GM18520 (cell line): ENCODE data around the gene GNB3.
A peak's percentile ranks its signal among the peaks of the same experiment; 100 is the strongest.

ENCODE experiments used
- ATAC-seq: cut with Tn5 transposase; IDR thresholded peaks from one replicate; pipeline ENCODE4 v1.9.1; 2021; ENCODE audit not compliant: unreplicated experiment

The GNB3 gene

GRCh38 chr12:6836851-6837250 lies 3.9 kb upstream of the GNB3 start:
- ATAC-seq = no peak

- no peak for ATAC-seq
Observed at GRCh38 chr12:6837370-6838060, 3.2 kb upstream of the GNB3 start.

DNA sequence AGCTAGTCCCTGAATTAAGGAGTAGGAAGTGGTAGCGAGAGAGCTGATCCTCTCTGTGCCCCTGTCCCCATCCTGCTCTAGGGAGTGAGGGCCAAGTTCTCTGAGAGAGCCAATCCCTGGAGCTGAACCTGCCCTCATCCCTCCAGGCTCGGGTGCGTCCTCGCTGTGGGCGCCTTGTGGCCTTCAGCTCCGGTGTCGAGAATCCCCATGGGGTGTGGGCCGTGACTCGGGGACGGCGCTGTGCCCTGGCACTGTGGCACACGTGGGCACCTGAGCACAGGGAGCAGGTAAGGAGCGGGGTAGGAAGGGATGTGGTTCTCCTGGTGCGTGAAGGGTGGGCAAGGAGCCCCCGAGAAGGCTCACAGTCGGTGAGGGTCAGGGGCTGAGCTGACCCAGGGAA lies 1.9 kb upstream of the GNB3 start:
- no peak for ATAC-seq

DNA sequence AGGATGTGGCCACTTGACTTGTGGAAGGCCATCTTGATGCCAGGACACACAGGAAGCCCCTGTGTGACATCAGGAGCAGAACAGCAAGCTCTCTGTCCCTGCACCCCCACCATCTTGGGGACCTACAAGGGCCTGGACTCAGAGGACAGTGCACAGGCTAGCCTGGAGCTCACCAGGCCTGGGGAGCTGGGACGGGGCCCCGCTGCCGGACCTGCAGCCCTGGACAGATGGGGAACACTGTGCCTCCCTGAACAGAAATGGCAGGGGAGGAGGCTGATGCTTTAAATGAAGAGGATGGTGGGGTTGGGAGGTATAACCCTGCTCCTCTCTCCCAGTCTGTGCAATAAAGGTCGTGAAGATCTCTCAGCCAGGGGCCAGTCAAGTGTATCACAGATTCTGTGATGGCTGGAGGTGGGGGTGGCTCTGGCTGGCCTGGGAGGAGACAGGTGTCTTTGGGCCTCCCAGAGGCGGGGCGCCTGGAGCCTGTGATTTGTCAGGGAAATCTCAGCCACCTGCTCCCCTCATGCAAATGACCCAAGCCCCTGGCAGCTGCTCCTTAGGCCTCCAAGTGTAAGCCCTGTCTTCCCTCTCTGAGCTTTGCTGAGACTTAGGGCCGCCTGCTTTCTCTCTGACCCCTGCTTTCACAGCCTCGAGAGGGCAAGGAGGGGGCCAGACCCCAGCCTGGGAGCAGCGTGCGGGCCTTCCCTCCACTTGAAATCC lies 1.1 kb upstream of the GNB3 start:
- ATAC-seq = peak; percentile 47

DNA sequence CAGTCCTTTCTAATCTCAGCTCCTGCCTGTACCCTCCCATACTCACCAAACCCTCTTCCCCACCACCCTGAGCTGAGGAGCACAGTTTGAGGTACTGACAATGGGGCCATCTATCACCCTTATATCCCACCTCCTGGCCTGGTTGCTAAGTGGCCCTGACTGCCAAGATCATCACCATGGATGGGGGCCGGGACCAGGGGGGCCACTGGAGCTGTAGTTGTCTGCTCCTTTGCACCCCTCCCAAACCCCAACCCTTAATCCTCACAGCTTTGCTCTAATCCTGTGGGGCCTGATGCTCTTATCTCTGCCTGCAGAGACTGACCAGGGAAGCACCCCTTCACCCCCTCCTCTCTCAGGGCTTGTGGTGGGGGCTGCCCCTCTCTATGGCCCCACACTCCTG lies 395 bp upstream of the GNB3 start:
- ATAC-seq = no peak

- no peak for ATAC-seq
Observed at GRCh38 chr12:6842075-6842474, 1.4 kb downstream of the GNB3 start.

- no peak for ATAC-seq
Observed at GRCh38 chr12:6843118-6843902, 2.6 kb downstream of the GNB3 start.

DNA sequence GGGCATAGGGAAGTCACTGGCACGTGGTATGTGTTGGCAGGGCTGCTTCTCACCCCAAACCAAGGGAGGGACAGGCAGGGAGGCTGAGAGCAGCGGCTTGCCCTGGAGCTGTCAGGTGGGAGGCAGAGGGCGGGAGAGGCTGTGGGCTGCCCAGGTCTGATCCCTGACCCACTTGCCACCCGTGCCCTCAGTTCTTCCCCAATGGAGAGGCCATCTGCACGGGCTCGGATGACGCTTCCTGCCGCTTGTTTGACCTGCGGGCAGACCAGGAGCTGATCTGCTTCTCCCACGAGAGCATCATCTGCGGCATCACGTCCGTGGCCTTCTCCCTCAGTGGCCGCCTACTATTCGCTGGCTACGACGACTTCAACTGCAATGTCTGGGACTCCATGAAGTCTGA lies 4.7 kb downstream of the GNB3 start:
- ATAC-seq = no peak

GRCh38 chr12:6846316-6846869 lies 5.7 kb downstream of the GNB3 start:
- no peak for ATAC-seq

DNA sequence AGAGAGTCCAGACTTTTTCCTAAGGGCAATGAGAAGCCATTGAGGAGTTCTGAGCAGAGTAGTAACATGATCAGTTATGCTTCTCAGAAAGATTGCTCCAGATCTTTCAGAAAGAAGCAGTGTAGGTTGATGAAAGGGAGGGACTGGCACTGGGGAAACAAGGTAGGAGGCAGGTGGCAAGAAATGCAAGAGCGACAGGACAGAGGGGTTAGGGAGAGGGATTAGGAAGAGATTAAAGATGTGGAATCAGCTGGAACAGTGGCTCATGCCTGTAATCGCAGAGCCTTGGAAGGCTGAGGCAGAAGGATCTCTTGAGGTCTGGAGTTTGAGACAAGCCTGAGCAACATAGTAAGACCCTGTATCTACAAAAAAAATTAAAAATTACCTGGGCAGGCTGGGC lies 7.0 kb downstream of the GNB3 start:
- no peak for ATAC-seq

- no peak for ATAC-seq
Observed at GRCh38 chr12:6849427-6849826, 8.7 kb downstream of the GNB3 start.

GRCh38 chr12:6849976-6850560 lies 9.3 kb downstream of the GNB3 start:
- ATAC-seq = no peak

DNA sequence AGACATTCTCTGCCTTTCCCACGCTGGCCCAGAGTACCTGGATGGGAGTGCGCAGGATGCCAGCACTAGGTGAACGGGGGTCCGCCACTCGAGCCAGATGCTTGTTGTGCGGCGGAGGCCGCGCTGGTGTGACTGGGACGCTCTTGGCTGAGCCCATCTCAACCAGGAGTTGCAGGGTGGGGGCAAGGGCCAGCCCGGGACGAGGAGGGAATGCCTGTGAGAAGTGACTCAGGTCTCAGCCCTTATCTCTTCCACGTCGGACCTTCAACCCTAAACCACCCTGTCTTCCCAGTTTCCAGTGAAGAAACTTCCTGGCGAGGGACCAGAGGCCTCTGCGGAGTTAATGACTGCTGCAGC lies 10.0 kb downstream of the GNB3 start:
- no peak for ATAC-seq

DNA sequence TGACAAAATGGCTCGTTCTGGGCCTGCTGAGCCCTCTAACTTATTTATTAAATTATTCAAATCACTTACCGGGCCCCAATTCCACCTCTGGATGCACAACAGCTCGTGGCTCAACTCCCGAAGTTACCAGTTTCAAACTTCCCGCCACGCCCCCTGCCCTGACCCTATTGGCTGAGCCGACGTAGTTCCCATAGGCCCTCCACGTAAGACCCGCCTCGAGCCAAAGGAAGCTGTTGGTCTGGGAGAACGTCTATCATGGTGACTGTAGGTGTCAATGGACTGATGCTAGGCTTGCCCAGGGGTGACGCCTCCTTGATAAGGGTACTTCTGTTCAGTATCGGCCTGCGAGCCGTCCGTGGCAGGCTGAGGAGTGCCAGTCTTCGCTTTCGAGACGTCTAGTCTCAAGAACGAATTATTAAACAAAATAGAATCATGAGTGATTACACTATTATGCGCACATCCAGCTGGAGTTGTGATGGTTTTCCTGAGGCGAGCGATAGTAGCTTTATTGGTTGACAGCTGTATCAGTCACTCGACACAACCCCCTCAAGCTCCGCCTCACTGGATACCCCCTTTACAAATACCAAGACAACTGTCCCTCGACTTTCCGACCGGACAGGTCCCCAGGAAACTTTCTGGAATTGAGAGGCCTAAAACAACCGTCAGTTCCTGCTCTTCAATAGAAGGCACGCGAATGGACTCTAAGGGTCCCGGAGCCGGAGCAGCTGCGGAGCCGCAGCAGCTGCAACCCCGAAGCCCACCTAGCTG lies 10.6 kb downstream of the GNB3 start, which contains the start of gene CDCA3:
CDCA3 (minus strand) TSS at position 134 of the 768 bp plus-strand sequence. CDS start 334 bp downstream, outside the sequence.
- ATAC-seq = peak; percentile 38

DNA sequence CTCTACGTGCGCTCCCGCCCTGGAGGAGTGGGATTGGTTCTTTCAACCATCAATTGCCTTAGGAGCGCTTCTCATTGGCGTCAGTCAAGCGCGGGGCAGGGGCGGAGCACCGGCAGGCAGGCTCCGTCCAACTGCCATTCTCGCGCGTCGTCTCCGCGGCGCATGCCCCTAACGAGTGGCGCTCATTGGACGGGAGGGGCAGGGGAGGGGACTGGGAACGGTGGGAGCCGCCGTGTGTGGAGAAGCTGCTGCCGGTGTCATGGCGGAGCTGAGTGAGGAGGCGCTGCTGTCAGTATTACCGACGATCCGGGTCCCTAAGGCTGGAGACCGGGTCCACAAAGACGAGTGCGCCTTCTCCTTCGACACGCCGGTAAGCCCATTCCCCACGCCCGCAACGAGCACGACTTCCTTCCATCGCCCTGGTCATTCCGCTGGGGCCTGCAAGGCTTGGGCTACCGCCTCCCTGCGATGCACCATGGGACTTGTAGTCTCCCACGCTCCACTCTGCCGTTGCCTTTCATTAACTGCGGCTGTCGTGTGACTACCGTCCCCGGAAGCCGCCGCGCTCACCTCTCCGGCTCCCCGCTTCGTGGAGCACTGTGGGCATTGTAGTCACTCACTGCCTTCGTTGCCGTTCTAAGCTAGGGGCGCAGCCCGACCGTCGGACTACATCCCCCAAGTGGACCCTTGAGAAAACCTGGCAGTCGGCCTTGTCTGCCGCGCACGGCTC lies 11.4 kb downstream of the GNB3 start, which contains the start of gene USP5:
USP5 (plus strand) TSS at position 230 of the 730 bp plus-strand sequence; CDS start at position 260, 30 bp downstream.
- ATAC-seq = peak; percentile 70

DNA sequence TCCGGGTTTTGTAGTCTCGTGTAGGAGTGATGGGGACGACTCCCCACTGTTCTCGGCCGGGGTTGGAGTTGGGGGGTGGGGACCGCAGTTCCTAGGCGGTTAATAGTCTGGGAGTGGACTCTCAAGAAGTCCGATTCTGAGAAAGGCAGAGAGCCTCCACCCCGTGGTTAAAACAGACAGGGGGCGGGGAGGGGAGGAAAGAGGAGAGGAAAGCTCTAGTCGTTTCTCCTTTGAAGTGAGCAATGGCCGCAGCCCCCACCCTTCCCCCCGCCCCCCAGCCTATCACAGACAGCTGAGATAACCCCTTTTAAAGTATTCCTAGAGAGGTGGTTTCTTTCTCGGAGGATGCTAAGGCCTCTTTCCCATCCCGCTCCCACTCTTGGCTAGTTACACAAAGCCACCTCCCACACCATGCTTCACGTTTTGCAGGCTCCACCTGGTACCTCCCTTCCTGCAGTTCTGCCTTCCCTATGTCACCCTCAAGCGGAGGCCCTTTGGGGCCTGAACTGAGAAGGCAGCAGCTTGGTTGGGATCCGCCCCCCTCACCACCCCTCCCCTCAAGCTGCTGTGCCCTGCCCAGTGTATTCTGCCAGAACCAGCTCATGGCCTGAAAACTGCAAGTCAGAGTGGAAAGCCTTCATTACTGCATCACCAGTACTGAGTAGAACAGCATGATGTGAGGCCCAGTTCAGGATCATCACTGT lies 12.1 kb downstream of the GNB3 start:
- no peak for ATAC-seq

- ATAC-seq = no peak
Observed at GRCh38 chr12:6853626-6854025, 12.9 kb downstream of the GNB3 start.

- ATAC-seq = no peak
Observed at GRCh38 chr12:6854036-6854435, 13.3 kb downstream of the GNB3 start.

GRCh38 chr12:6855322-6855721 lies 14.6 kb downstream of the GNB3 start:
- ATAC-seq = no peak
